H9 (cell line): ENCODE measurements around the gene SLC23A2. TPM values are rescaled to one million over a fixed set of nuclear protein-coding genes. Genes with fewer than 3 reads are reported as not detected.
"Not testable (repeated sequence)": the region's sequence is repeated elsewhere in the genome, so short reads cannot be mapped to it uniquely, and the experiment has no call there.

ENCODE experiments used
- DNase-seq: peaks from one replicate; pipeline ENCODE4 v3.0.0-alpha.2; 2017
- H2AFZ ChIP-seq: one replicate; pipeline ENCODE4 v1.6.1; 2013; ENCODE audit warnings: mild to moderate bottlenecking, low read length, control low read depth, moderate library complexity
- H2AK5ac ChIP-seq: 2 replicates; pipeline ENCODE4 v1.6.1; 2013; ENCODE audit warnings: low read length, control low read depth, mixed read lengths; ENCODE audit not compliant: insufficient read length
- H2BK120ac ChIP-seq: one replicate; pipeline ENCODE4 v1.6.1; 2013; ENCODE audit warnings: low read depth, mild to moderate bottlenecking, low read length, control low read depth, inconsistent platforms; ENCODE audit not compliant: poor library complexity, severe bottlenecking
- H2BK12ac ChIP-seq: 2 replicates; pipeline ENCODE4 v1.6.1; 2013; ENCODE audit warnings: low read length, control low read depth, mixed read lengths, low read depth; ENCODE audit not compliant: insufficient read length
- H2BK15ac ChIP-seq: 2 replicates; pipeline ENCODE4 v1.6.1; 2013; ENCODE audit warnings: low read depth, low read length, control low read depth
- H2BK20ac ChIP-seq: one replicate; pipeline ENCODE4 v1.6.1; 2013; ENCODE audit warnings: low read depth, mild to moderate bottlenecking, low read length, control low read depth, inconsistent platforms; ENCODE audit not compliant: poor library complexity, severe bottlenecking
- H2BK5ac ChIP-seq: 2 replicates; pipeline ENCODE4 v1.6.1; 2013; ENCODE audit warnings: low read length, control low read depth, mixed read lengths; ENCODE audit not compliant: insufficient read length
- H3K14ac ChIP-seq: 2 replicates; pipeline ENCODE4 v1.6.1; 2013; ENCODE audit warnings: low read length, control low read depth; ENCODE audit not compliant: insufficient read depth
- H3K18ac ChIP-seq: 2 replicates; pipeline ENCODE4 v1.6.1; 2013; ENCODE audit warnings: low read depth, mild to moderate bottlenecking, mixed read lengths, low read length, control low read depth; ENCODE audit not compliant: insufficient read length
- H3K23ac ChIP-seq: 2 replicates; pipeline ENCODE4 v1.6.1; 2013; ENCODE audit warnings: low read length, control low read depth, mixed read lengths, low read depth; ENCODE audit not compliant: insufficient read length
- H3K23me2 ChIP-seq: 2 replicates; pipeline ENCODE4 v1.6.1; 2013; ENCODE audit warnings: low read depth, mild to moderate bottlenecking, mixed read lengths, low read length, control low read depth; ENCODE audit not compliant: insufficient read length, poor library complexity, severe bottlenecking
- H3K27ac ChIP-seq: 2 replicates; pipeline ENCODE4 v1.5.1; 2013; ENCODE audit warnings: low read length, control low read depth, mixed read lengths, low read depth; ENCODE audit not compliant: insufficient read length
- H3K27me3 ChIP-seq: 2 replicates; pipeline ENCODE4 v1.6.1; 2013; ENCODE audit warnings: low read length, control low read depth, inconsistent platforms; ENCODE audit not compliant: insufficient read depth
- H3K4ac ChIP-seq: 2 replicates; pipeline ENCODE4 v1.6.1; 2013; ENCODE audit warnings: low read depth, mild to moderate bottlenecking, control low read depth, inconsistent platforms, low read length, moderate library complexity
- H3K4me1 ChIP-seq: 2 replicates; pipeline ENCODE4 v1.6.1; 2013; ENCODE audit warnings: low read length, control low read depth, inconsistent platforms; ENCODE audit not compliant: insufficient read depth
- H3K4me2 ChIP-seq: 2 replicates; pipeline ENCODE4 v1.6.1; 2013; ENCODE audit warnings: low read length, control low read depth, mixed read lengths; ENCODE audit not compliant: insufficient read length, insufficient read depth
- H3K56ac ChIP-seq: 2 replicates; pipeline ENCODE4 v1.6.1; 2013; ENCODE audit warnings: low read depth, mild to moderate bottlenecking, mixed read lengths, low read length, control low read depth; ENCODE audit not compliant: insufficient read length
- H3K79me1 ChIP-seq: 2 replicates; pipeline ENCODE4 v1.6.1; 2013; ENCODE audit warnings: low read depth, mild to moderate bottlenecking, moderate library complexity, low read length, control low read depth, inconsistent platforms; ENCODE audit not compliant: insufficient read depth, poor library complexity, severe bottlenecking
- H3K79me2 ChIP-seq: 2 replicates; pipeline ENCODE4 v1.6.1; 2013; ENCODE audit warnings: low read length, control low read depth, inconsistent platforms; ENCODE audit not compliant: insufficient read depth
- H3K9ac ChIP-seq: 2 replicates; pipeline ENCODE4 v1.6.1; 2013; ENCODE audit warnings: low read length, control low read depth, mixed read lengths; ENCODE audit not compliant: insufficient read length; ENCODE audit errors: extremely low read depth
- H3K9me3 ChIP-seq: one replicate; pipeline ENCODE4 v1.6.1; 2013; ENCODE audit warnings: low read depth, low read length, inconsistent platforms; ENCODE audit not compliant: control insufficient read depth
- H3T11ph ChIP-seq: one replicate; pipeline ENCODE4 v1.6.1; 2013; ENCODE audit warnings: mild to moderate bottlenecking, low read length, control low read depth, inconsistent platforms
- H4K20me1 ChIP-seq: one replicate; pipeline ENCODE4 v1.6.1; 2013; ENCODE audit not compliant: control insufficient read depth, insufficient read length, insufficient read depth
- H4K5ac ChIP-seq: 2 replicates; pipeline ENCODE4 v1.6.1; 2013; ENCODE audit warnings: low read depth, mild to moderate bottlenecking, mixed read lengths, low read length, control low read depth; ENCODE audit not compliant: insufficient read length
- H4K8ac ChIP-seq: replicated peaks from 2 replicates; pipeline ENCODE4 v1.6.1; 2013; ENCODE audit warnings: low read length, control low read depth, mixed read lengths, low read depth; ENCODE audit not compliant: insufficient read length
- H4K91ac ChIP-seq: 2 replicates; pipeline ENCODE4 v1.6.1; 2013; ENCODE audit warnings: low read depth, mild to moderate bottlenecking, moderate library complexity, mixed read lengths, low read length, control low read depth; ENCODE audit not compliant: insufficient read length
- H3K27ac Mint-ChIP-seq, 3 experiments: 2 replicates in 2 of 3; 3 replicates in 1 of 3; pipeline ENCODE4 v1.8.0; 2020 to 2021; ENCODE audit warnings: mixed read lengths in 3 of 3, mild to moderate bottlenecking in 1 of 3, moderate library complexity in 1 of 3
- H3K27me3 Mint-ChIP-seq: 2 replicates; pipeline ENCODE4 v1.8.0; 2021; ENCODE audit warnings: low read depth, mild to moderate bottlenecking, moderate library complexity, mixed read lengths
- H3K36me3 Mint-ChIP-seq, 3 experiments: 2 replicates in 2 of 3; 3 replicates in 1 of 3; pipeline ENCODE4 v1.8.0; 2020 to 2021; ENCODE audit warnings: low read depth in 3 of 3, mixed read lengths in 3 of 3; ENCODE audit not compliant: insufficient read depth in 1 of 3
- H3K4me1 Mint-ChIP-seq, 2 experiments: 2 replicates each; pipeline ENCODE4 v1.8.0; 2020; ENCODE audit warnings: mixed read lengths in 2 of 2
- H3K4me3 Mint-ChIP-seq, 2 experiments: 2 replicates in 1 of 2; 3 replicates in 1 of 2; pipeline ENCODE4 v1.8.0; 2020 to 2021; ENCODE audit warnings: mild to moderate bottlenecking in 2 of 2, mixed read lengths in 2 of 2, moderate library complexity in 1 of 2
- H3K9me3 Mint-ChIP-seq, 2 experiments: 2 replicates in 1 of 2; 3 replicates in 1 of 2; pipeline ENCODE4 v1.8.0; 2020; ENCODE audit warnings: mild to moderate bottlenecking in 2 of 2, mixed read lengths in 2 of 2, moderate library complexity in 1 of 2
- WGBS: extraction: QIAGEN DNeasy Blood & Tissue Kit; methylation state at CpG from one replicate; pipeline ENCODE4 v1.1.7; 2013; ENCODE audit warnings: missing lambda C conversion rate, low lambda C conversion rate, mixed read lengths; ENCODE audit not compliant: insufficient read length; ENCODE audit errors: extremely low coverage; 5-methylcytosine and 5-hydroxymethylcytosine counted together
- total RNA-seq: library from RNA; stranded (reverse); gene quantifications from 2 replicates; pipeline ENCODE4 v1.2.1, GENCODE V29; 2021
- TF ChIP-seq, protein P1 (sequence below): fragments of 200-600 bp; sonication (generic); conservative IDR thresholded peaks from 3 replicates; pipeline ENCODE4 v1.8.0; 2021; ENCODE audit warnings: antibody characterized with exemption, mild to moderate bottlenecking

Gene SLC23A2
- total RNA-seq, 1 experiment from 2014 or later = 16.5 TPM

DNA sequence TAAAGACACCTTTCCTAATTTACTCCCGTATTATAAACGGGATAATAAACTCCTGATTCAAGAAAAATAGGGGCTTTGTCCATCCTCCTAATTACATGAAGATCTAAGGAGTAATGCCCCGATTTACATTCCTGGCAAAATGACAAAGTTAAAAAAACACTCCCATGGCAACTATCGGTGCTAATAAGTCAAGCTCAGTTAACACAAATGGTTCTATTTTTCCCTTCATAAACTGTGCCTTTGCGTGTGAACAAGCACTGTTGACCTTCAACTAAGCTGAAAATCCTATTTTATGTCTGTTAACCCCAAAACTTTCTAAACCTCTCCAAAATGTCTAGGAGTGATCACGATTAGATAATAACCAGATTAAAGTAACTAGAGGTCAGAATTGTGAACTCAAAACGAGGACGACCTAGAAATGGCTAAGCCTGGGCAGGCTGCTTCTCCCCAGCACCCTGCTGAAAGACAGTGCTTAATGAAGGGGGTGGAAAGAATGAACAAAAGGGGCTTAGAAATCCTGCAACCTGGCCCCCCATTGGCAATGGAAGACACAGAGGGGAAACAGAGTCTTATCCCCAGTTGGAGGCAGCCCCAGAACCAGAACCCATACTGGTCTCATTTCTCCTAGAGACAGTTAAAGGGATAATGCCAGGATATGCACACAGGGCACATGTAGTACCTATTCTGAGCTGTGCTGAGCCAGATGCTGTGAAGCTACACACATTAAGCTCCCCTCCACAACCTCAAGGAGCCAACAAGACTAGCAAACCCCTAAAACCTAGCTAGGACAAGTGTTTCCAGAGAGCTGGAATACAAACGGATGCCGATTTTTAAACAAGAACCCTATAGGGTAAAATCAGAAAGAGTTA lies 23.0 kb downstream of the SLC23A2 start:
- no peak overlapping the region for H3K27ac ChIP-seq
- H3K18ac ChIP-seq = no peak overlapping the region
- peak overlapping the region in 1 of 3 experiments; percentile 75; a peak in 4 of 7 replicates for H3K27ac Mint-ChIP-seq
- no peak overlapping the region for H4K5ac ChIP-seq
- H3K23me2 ChIP-seq = no peaks in the 10 kb centered on the region
- H2BK120ac ChIP-seq = no peak overlapping the region
- no peaks in the 10 kb centered on the region for H4K20me1 ChIP-seq
- no peak overlapping the region for H3K9ac ChIP-seq
- no peaks in the 10 kb centered on the region for H3K27me3 Mint-ChIP-seq
- H2AFZ ChIP-seq = no peak overlapping the region
- H4K8ac ChIP-seq = no peak overlapping the region
- no peaks in the 10 kb centered on the region for H3K9me3 ChIP-seq
- no peak for DNase-seq
- no peak overlapping the region for H3K4me3 Mint-ChIP-seq
- H3K79me2 ChIP-seq = no peaks in the 10 kb centered on the region
- no peak overlapping the region for H3T11ph ChIP-seq
- H2BK5ac ChIP-seq = no peak overlapping the region
- H3K4me1 ChIP-seq = peaks cover 4% of the 10 kb centered on the region; the same call in 1 of the 2 replicates
- H3K9me3 Mint-ChIP-seq = no peaks in the 10 kb centered on the region
- peaks cover 19 to 21% of the 10 kb centered on the region in 2 experiments for H3K4me1 Mint-ChIP-seq
- no peak overlapping the region for H2AK5ac ChIP-seq
- TF ChIP-seq, protein P1, sequence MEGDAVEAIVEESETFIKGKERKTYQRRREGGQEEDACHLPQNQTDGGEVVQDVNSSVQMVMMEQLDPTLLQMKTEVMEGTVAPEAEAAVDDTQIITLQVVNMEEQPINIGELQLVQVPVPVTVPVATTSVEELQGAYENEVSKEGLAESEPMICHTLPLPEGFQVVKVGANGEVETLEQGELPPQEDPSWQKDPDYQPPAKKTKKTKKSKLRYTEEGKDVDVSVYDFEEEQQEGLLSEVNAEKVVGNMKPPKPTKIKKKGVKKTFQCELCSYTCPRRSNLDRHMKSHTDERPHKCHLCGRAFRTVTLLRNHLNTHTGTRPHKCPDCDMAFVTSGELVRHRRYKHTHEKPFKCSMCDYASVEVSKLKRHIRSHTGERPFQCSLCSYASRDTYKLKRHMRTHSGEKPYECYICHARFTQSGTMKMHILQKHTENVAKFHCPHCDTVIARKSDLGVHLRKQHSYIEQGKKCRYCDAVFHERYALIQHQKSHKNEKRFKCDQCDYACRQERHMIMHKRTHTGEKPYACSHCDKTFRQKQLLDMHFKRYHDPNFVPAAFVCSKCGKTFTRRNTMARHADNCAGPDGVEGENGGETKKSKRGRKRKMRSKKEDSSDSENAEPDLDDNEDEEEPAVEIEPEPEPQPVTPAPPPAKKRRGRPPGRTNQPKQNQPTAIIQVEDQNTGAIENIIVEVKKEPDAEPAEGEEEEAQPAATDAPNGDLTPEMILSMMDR = no peak
- H3K79me1 ChIP-seq = peaks cover 3% of the 10 kb centered on the region
- no peak overlapping the region for H2BK15ac ChIP-seq
- H3K4ac ChIP-seq = no peak overlapping the region
- H3K14ac ChIP-seq = no peak overlapping the region
- no peak overlapping the region for H3K4me2 ChIP-seq
- WGBS = no CpG with 5 or more reads among the region's 10 CpGs
- no peak overlapping the region for H2BK12ac ChIP-seq
- no peak overlapping the region for H4K91ac ChIP-seq
- no peaks in the 10 kb centered on the region for H3K36me3 Mint-ChIP-seq
- no peaks in the 10 kb centered on the region for H3K27me3 ChIP-seq
- no peak overlapping the region for H2BK20ac ChIP-seq
- H3K23ac ChIP-seq = no peak overlapping the region
- no peak overlapping the region for H3K56ac ChIP-seq

DNA sequence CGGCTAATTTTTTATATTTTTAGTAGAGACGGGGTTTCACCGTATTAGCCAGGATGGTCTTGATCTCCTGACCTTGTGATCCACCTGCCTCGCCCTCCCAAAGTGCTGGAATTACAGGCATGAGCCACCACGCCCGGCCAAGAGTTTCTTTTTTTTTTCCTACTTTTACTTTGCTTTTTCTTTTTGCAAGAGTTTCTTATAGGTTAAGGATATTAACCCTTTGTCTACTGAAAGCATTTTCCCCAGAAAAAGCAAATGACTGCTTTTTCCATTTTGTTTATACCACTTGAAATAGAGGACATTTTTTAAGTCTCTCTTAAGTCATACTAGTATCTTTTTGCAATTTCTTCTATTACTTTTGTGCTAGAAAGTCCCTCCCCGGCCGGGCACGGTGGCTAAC lies 25.3 kb downstream of the SLC23A2 start:
- not testable (repeated sequence) for H3K23ac ChIP-seq, H2BK12ac ChIP-seq, H4K8ac ChIP-seq, H3T11ph ChIP-seq, H3K4me3 Mint-ChIP-seq, H3K27ac Mint-ChIP-seq, H3K4ac ChIP-seq, H3K4me1 ChIP-seq, H3K4me2 ChIP-seq, H3K79me2 ChIP-seq, H2AK5ac ChIP-seq, H3K14ac ChIP-seq, H2BK120ac ChIP-seq, DNase-seq, H3K36me3 Mint-ChIP-seq, H3K9ac ChIP-seq, H3K18ac ChIP-seq, H3K56ac ChIP-seq, H4K91ac ChIP-seq, H2BK15ac ChIP-seq, H3K27me3 ChIP-seq, H4K5ac ChIP-seq, H4K20me1 ChIP-seq, H3K23me2 ChIP-seq, H2AFZ ChIP-seq, H2BK5ac ChIP-seq, H3K9me3 Mint-ChIP-seq, H2BK20ac ChIP-seq, H3K27me3 Mint-ChIP-seq, H3K9me3 ChIP-seq, H3K27ac ChIP-seq, H3K79me1 ChIP-seq
- H3K4me1 Mint-ChIP-seq = peaks cover 19 to 21% of the 10 kb centered on the region in 2 experiments
- WGBS = no CpG with 5 or more reads among the region's 9 CpGs
